Loucy (cell line): ENCODE measurements around the gene MAML2.

Experiments
- EZH2phosphoT487 ChIP-seq: fragments of 200-600 bp; IDR thresholded peaks from 2 replicates; pipeline ENCODE4 v1.6.1; 2018; ENCODE audit warnings: antibody characterized with exemption, mild to moderate bottlenecking, moderate library complexity, borderline replicate concordance
- TF ChIP-seq, protein P1 (sequence below): fragments of 200-600 bp; sonication (generic); conservative IDR thresholded peaks from 2 replicates; pipeline ENCODE4 v1.5.1; 2014; ENCODE audit warnings: mild to moderate bottlenecking, antibody characterized with exemption, low read length

DNA sequence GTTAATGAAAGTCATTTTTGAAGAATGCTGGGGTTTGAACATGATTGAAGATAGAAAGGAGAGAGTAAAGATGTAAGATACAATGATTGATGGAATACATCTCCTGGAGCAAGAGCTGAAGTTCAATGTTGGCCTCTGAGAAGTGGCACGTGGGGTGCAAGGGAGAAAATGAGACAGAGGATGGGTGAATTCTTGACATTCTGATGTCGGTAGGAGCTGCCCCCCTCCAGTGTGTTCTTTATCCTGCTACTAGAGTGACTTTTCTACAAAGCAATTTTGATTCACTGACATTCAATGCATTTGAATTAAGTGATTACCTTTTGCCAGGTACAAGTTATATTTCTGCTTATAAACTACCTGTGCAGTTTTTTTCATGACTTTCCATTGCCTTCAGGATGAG, 260.1 kb downstream of the MAML2 start:
- TF ChIP-seq, protein P1, sequence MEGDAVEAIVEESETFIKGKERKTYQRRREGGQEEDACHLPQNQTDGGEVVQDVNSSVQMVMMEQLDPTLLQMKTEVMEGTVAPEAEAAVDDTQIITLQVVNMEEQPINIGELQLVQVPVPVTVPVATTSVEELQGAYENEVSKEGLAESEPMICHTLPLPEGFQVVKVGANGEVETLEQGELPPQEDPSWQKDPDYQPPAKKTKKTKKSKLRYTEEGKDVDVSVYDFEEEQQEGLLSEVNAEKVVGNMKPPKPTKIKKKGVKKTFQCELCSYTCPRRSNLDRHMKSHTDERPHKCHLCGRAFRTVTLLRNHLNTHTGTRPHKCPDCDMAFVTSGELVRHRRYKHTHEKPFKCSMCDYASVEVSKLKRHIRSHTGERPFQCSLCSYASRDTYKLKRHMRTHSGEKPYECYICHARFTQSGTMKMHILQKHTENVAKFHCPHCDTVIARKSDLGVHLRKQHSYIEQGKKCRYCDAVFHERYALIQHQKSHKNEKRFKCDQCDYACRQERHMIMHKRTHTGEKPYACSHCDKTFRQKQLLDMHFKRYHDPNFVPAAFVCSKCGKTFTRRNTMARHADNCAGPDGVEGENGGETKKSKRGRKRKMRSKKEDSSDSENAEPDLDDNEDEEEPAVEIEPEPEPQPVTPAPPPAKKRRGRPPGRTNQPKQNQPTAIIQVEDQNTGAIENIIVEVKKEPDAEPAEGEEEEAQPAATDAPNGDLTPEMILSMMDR, result no peak
- TF ChIP-seq EZH2phosphoT487, result no peak
